H1 (cell line): Measurements from ENCODE around the gene TMEM117. TPM values are rescaled to one million over a fixed set of nuclear protein-coding genes. Genes with fewer than 3 reads are reported as not detected.

Source experiments
- SUZ12 ChIP-seq: fragments of 200-600 bp; sonication (generic); IDR thresholded peaks from 2 replicates; pipeline ENCODE4 v1.6.1; 2012; ENCODE audit warnings: mild to moderate bottlenecking, inconsistent platforms, low read length, moderate library complexity, mixed read lengths
- YY1 ChIP-seq: IDR thresholded peaks from 2 replicates; pipeline ENCODE4 v1.6.1; 2011; ENCODE audit warnings: low read depth, mild to moderate bottlenecking, low read length
- polyA plus RNA-seq, 7 experiments: library from polyadenylated mRNA; depleted of rRNA in 3 of 7; stranded (reverse) in 5 of 7; unstranded in 2 of 7; fragments of >200 nt in 5 of 7; fragments of 200-250 nt in 2 of 7; gene quantifications; 1 replicate in 5 of 7; 2 replicates in 1 of 7; 4 replicates in 1 of 7; pipeline versions ENCODE4 v1.2.1 to v1.2.3, GENCODE V29; 2011 to 2013; ENCODE audit warnings: missing spikeins in 2 of 7, mixed read lengths in 2 of 7
- total RNA-seq: library from RNA; stranded (reverse); fragmentation: NEBNext Ultra II Directional; extraction: Animal tissue kit (Norgen Biotek cat#: 25700); gene quantifications from 2 replicates; pipeline ENCODE4 v1.2.1, GENCODE V29; 2021
- TF ChIP-seq, protein P1 (sequence below): fragments of 300-600 bp; sonication (generic); IDR thresholded peaks from 2 replicates; pipeline ENCODE4 v1.7.1; 2012; ENCODE audit warnings: low read length, moderate library complexity, mild to moderate bottlenecking, inconsistent platforms; ENCODE audit not compliant: insufficient replicate concordance

The TMEM117 gene
- total and polyA plus RNA-seq, 2 of the 8 experiments (the other 6 are each of a cell fraction or from before 2014, with no cell fraction given) = 0.80 to 1.4 TPM

DNA sequence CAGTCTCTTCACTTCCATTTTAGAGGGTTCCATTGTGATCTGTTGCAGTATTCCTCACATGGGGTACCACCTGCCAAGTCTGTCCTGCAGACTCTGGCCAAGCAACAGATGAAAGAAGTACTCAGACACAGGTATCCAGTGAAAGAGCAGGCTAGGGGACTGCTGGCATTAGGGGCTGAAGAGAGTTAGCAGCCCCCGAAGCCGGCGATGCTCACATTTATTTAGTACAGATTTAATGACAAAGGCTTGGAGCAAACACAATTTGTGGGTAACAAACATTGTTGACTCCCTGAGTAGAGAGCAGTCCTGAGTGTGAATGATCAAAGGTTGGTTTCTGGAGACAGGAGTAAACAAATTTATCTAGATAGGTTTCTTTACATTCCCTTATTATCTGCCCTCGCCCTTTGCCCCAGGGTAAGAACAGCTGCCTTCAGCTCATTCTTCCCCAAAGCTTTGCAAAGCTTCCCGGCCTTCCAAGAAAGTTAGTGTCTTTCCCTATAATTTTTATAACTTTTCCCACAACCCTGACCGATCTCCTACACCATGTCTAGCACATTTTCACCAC is 144.8 kb downstream of the TMEM117 start (continued):
- TF ChIP-seq, protein P1, sequence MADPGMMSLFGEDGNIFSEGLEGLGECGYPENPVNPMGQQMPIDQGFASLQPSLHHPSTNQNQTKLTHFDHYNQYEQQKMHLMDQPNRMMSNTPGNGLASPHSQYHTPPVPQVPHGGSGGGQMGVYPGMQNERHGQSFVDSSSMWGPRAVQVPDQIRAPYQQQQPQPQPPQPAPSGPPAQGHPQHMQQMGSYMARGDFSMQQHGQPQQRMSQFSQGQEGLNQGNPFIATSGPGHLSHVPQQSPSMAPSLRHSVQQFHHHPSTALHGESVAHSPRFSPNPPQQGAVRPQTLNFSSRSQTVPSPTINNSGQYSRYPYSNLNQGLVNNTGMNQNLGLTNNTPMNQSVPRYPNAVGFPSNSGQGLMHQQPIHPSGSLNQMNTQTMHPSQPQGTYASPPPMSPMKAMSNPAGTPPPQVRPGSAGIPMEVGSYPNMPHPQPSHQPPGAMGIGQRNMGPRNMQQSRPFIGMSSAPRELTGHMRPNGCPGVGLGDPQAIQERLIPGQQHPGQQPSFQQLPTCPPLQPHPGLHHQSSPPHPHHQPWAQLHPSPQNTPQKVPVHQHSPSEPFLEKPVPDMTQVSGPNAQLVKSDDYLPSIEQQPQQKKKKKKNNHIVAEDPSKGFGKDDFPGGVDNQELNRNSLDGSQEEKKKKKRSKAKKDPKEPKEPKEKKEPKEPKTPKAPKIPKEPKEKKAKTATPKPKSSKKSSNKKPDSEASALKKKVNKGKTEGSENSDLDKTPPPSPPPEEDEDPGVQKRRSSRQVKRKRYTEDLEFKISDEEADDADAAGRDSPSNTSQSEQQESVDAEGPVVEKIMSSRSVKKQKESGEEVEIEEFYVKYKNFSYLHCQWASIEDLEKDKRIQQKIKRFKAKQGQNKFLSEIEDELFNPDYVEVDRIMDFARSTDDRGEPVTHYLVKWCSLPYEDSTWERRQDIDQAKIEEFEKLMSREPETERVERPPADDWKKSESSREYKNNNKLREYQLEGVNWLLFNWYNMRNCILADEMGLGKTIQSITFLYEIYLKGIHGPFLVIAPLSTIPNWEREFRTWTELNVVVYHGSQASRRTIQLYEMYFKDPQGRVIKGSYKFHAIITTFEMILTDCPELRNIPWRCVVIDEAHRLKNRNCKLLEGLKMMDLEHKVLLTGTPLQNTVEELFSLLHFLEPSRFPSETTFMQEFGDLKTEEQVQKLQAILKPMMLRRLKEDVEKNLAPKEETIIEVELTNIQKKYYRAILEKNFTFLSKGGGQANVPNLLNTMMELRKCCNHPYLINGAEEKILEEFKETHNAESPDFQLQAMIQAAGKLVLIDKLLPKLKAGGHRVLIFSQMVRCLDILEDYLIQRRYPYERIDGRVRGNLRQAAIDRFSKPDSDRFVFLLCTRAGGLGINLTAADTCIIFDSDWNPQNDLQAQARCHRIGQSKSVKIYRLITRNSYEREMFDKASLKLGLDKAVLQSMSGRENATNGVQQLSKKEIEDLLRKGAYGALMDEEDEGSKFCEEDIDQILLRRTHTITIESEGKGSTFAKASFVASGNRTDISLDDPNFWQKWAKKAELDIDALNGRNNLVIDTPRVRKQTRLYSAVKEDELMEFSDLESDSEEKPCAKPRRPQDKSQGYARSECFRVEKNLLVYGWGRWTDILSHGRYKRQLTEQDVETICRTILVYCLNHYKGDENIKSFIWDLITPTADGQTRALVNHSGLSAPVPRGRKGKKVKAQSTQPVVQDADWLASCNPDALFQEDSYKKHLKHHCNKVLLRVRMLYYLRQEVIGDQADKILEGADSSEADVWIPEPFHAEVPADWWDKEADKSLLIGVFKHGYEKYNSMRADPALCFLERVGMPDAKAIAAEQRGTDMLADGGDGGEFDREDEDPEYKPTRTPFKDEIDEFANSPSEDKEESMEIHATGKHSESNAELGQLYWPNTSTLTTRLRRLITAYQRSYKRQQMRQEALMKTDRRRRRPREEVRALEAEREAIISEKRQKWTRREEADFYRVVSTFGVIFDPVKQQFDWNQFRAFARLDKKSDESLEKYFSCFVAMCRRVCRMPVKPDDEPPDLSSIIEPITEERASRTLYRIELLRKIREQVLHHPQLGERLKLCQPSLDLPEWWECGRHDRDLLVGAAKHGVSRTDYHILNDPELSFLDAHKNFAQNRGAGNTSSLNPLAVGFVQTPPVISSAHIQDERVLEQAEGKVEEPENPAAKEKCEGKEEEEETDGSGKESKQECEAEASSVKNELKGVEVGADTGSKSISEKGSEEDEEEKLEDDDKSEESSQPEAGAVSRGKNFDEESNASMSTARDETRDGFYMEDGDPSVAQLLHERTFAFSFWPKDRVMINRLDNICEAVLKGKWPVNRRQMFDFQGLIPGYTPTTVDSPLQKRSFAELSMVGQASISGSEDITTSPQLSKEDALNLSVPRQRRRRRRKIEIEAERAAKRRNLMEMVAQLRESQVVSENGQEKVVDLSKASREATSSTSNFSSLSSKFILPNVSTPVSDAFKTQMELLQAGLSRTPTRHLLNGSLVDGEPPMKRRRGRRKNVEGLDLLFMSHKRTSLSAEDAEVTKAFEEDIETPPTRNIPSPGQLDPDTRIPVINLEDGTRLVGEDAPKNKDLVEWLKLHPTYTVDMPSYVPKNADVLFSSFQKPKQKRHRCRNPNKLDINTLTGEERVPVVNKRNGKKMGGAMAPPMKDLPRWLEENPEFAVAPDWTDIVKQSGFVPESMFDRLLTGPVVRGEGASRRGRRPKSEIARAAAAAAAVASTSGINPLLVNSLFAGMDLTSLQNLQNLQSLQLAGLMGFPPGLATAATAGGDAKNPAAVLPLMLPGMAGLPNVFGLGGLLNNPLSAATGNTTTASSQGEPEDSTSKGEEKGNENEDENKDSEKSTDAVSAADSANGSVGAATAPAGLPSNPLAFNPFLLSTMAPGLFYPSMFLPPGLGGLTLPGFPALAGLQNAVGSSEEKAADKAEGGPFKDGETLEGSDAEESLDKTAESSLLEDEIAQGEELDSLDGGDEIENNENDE = no peak
- TF ChIP-seq SUZ12 (no peak), YY1 (no peak)
